GM12878 (cell line): ENCODE measurements around the gene CLEC14A. TPM values are rescaled to one million over a fixed set of nuclear protein-coding genes. Genes with fewer than 3 reads are reported as not detected.

ENCODE experiments used
- ATAC-seq: fragments of 200-7000 bp; cut with Tn5 transposase; 3 replicates; pipeline ENCODE4 v1.9.1; 2020; ENCODE audit warnings: mild to moderate bottlenecking, moderate library complexity
- BruUV-seq: library from RNA; stranded (reverse); fragments of 400-500 nt; replicated peaks from 2 replicates; lab custom pipeline; 2021; lab: Mats Ljungman, UMichigan
- CTCF ChIA-PET: fragments of 300-600 bp; sonication (Branson Sonifier 250); formaldehyde crosslinking; extraction: SDS; loops from one replicate; lab custom pipeline; 2021; ENCODE audit warnings: inconsistent platforms; lab: Yijun Ruan, JAX
- POLR2A ChIA-PET: fragments of 350-600 bp; formaldehyde crosslinking; extraction: SDS; loops from one replicate; lab custom pipeline; 2021; ENCODE audit warnings: inconsistent platforms; lab: Charles Lee
- RAD21 ChIA-PET: fragments of 300-600 bp; sonication (Branson Sonifier 250); formaldehyde crosslinking; loops from one replicate; lab custom pipeline; 2023; ENCODE audit warnings: antibody characterized with exemption; ENCODE audit not compliant: unreplicated experiment; lab: Charles Lee
- SMC1A ChIA-PET: fragments of 300-600 bp; sonication (Branson Sonifier 250); formaldehyde crosslinking; loops from one replicate; lab custom pipeline; 2023; ENCODE audit not compliant: unreplicated experiment, uncharacterized antibody; lab: Charles Lee
- DNase-seq: peaks from one replicate; pipeline ENCODE4 v3.0.0-alpha.2; 2011; ENCODE audit warnings: low read depth, low spot score
- FAIRE-seq: peaks from 3 replicates; lab custom pipeline; 2011; peaks lifted over from hg19 to GRCh38; lab: Jason Lieb, UNC
- H2AFZ ChIP-seq: 2 replicates; pipeline ENCODE4 v1.6.0; 2011; ENCODE audit warnings: low read depth, low read length, control low read depth; ENCODE audit not compliant: control insufficient read depth
- H3K27ac ChIP-seq: 2 replicates; pipeline ENCODE4 v1.5.1; 2011; ENCODE audit warnings: control low read depth; ENCODE audit not compliant: control insufficient read depth, insufficient read depth
- H3K27me3 ChIP-seq, 2 experiments: replicated peaks in 1 of 2; 2 replicates each; pipeline versions ENCODE4 v1.6.0 to v1.6.1; 2011; ENCODE audit warnings: low read length in 1 of 2; ENCODE audit not compliant: control insufficient read depth in 2 of 2, insufficient read depth in 2 of 2
- H3K36me3 ChIP-seq, 2 experiments: 2 replicates each; pipeline ENCODE4 v1.5.1; 2011; ENCODE audit warnings: low read length in 1 of 2; ENCODE audit not compliant: control insufficient read depth in 2 of 2, insufficient read depth in 2 of 2
- H3K4me1 ChIP-seq: 2 replicates; pipeline ENCODE4 v1.6.1; 2011; ENCODE audit warnings: mild to moderate bottlenecking, low read length, moderate library complexity, mixed read lengths; ENCODE audit not compliant: control insufficient read depth, insufficient read depth
- H3K4me2 ChIP-seq: 2 replicates; pipeline ENCODE4 v1.6.0; 2011; ENCODE audit warnings: control low read depth; ENCODE audit not compliant: control insufficient read depth, insufficient read depth
- H3K4me3 ChIP-seq: fragments of 200-600 bp; sonication (generic); 2 replicates; pipeline ENCODE4 v1.5.1; 2016
- H3K79me2 ChIP-seq: 2 replicates; pipeline ENCODE4 v1.6.0; 2011; ENCODE audit warnings: low read length; ENCODE audit not compliant: control insufficient read depth, insufficient read depth
- H3K9ac ChIP-seq: 2 replicates; pipeline ENCODE4 v1.8.0; 2011; ENCODE audit warnings: low read length, control low read depth, mixed read lengths; ENCODE audit not compliant: control insufficient read depth, insufficient read depth
- H3K9me3 ChIP-seq: replicated peaks from 3 replicates; pipeline ENCODE4 v1.5.1; 2011; ENCODE audit warnings: mild to moderate bottlenecking, low read length; ENCODE audit not compliant: control insufficient read depth, insufficient read depth
- H4K20me1 ChIP-seq: 2 replicates; pipeline ENCODE4 v1.6.0; 2011; ENCODE audit not compliant: control insufficient read depth, insufficient read depth
- BHLHE40 ChIP-seq, 2 experiments: fragments of 450-650 bp in 1 of 2; IDR thresholded peaks; 2 replicates each; pipeline ENCODE4 v1.6.1; 2011 to 2017; ENCODE audit warnings: low read depth in 2 of 2, borderline replicate concordance in 1 of 2, improper control_type of control experiment in 1 of 2, low read length in 1 of 2, mild to moderate bottlenecking in 1 of 2
- CBX3 ChIP-seq: fragments of 200-600 bp; sonication (generic); IDR thresholded peaks from 2 replicates; pipeline ENCODE4 v1.6.1; 2016; ENCODE audit warnings: low read depth, borderline replicate concordance
- EGR1 ChIP-seq, 2 experiments: IDR thresholded peaks; 1 replicate in 1 of 2; 2 replicates in 1 of 2; pipeline ENCODE4 v1.6.1; 2011 to 2012; ENCODE audit warnings: low read depth in 2 of 2, low read length in 2 of 2, borderline replicate concordance in 1 of 2, mild to moderate bottlenecking in 1 of 2, moderate library complexity in 1 of 2
- FOXK2 ChIP-seq: fragments of 450-650 bp; IDR thresholded peaks from 2 replicates; pipeline ENCODE4 v1.6.1; 2017; ENCODE audit warnings: mild to moderate bottlenecking, moderate library complexity
- MTA3 ChIP-seq: IDR thresholded peaks from 2 replicates; pipeline ENCODE4 v1.6.1; 2012; ENCODE audit warnings: low read length, inconsistent platforms, borderline replicate concordance
- PML ChIP-seq: IDR thresholded peaks from 2 replicates; pipeline ENCODE4 v1.6.1; 2012; ENCODE audit warnings: low read length, inconsistent platforms
- RAD51 ChIP-seq: fragments of 450-650 bp; IDR thresholded peaks from 2 replicates; pipeline ENCODE4 v1.6.1; 2016; ENCODE audit warnings: moderate library complexity, mild to moderate bottlenecking, inconsistent platforms
- RB1 ChIP-seq: fragments of 450-650 bp; formaldehyde crosslinking; IDR thresholded peaks from 2 replicates; pipeline ENCODE4 v1.6.1; 2017; ENCODE audit warnings: mild to moderate bottlenecking, borderline replicate concordance
- RUNX3 ChIP-seq: IDR thresholded peaks from 2 replicates; pipeline ENCODE4 v1.6.1; 2012; ENCODE audit warnings: low read length, inconsistent platforms
- SIX5 ChIP-seq: IDR thresholded peaks from 2 replicates; pipeline ENCODE4 v1.6.1; 2011; ENCODE audit warnings: mild to moderate bottlenecking, low read depth, low read length, moderate library complexity; ENCODE audit not compliant: severe bottlenecking
- STAT1 ChIP-seq: fragments of 450-650 bp; conservative IDR thresholded peaks from 2 replicates; pipeline ENCODE4 v1.6.1; 2014; ENCODE audit warnings: antibody characterized with exemption, mild to moderate bottlenecking
- SUPT20H ChIP-seq: IDR thresholded peaks from 2 replicates; pipeline ENCODE4 v1.6.1; 2011; ENCODE audit warnings: low read depth, mild to moderate bottlenecking, low read length, moderate library complexity, borderline replicate concordance; ENCODE audit not compliant: control insufficient read depth
- TCF12 ChIP-seq: IDR thresholded peaks from 2 replicates; pipeline ENCODE4 v1.6.1; 2011; ENCODE audit warnings: low read depth, mild to moderate bottlenecking, low read length
- YY1 ChIP-seq: IDR thresholded peaks from 2 replicates; pipeline ENCODE4 v1.6.1; 2011; ENCODE audit warnings: low read depth, mild to moderate bottlenecking, low read length
- ZBED1 ChIP-seq: IDR thresholded peaks from 2 replicates; pipeline ENCODE4 v1.6.1; 2016; ENCODE audit warnings: borderline replicate concordance
- ZNF622 ChIP-seq: fragments of 450-650 bp; IDR thresholded peaks from 2 replicates; pipeline ENCODE4 v1.6.1; 2017; ENCODE audit warnings: mild to moderate bottlenecking, inconsistent platforms
- WGBS: methylation state at CpG from one replicate; pipeline ENCODE4 v1.1.6; 2016; ENCODE audit warnings: low lambda C conversion rate; ENCODE audit not compliant: insufficient replicate concordance, insufficient coverage; ENCODE audit errors: missing lambda C conversion rate; 5-methylcytosine and 5-hydroxymethylcytosine counted together
- in situ Hi-C: fragments of 300-500 bp; cut with MboI; formaldehyde crosslinking; loops from 9 replicates; pipeline ENCODE4 v1.14.3; 2018; ENCODE audit warnings: mixed read lengths
- intact Hi-C: fragments of 100-400 bp; cut with micrococcal nuclease; formaldehyde crosslinking; loops from one replicate; pipeline ENCODE4 v1.14.2; 2022; ENCODE audit not compliant: unreplicated experiment
- polyA plus RNA-seq, 11 experiments: library from polyadenylated mRNA; depleted of rRNA in 4 of 11; unstranded in 6 of 11; stranded (reverse) in 5 of 11; fragments of >200 nt; fragmentation: Nextera tagmentation in 4 of 11; fragmentation: Illumina TruSeq in 1 of 11; extraction: Ambion mirVana in 4 of 11; extraction: Trizol in 1 of 11; gene quantifications; 1 replicate in 1 of 11; 2 replicates in 10 of 11; pipeline versions ENCODE4 v1.2.1 to v1.2.3, GENCODE V29; 2011 to 2016; ENCODE audit warnings: inconsistent platforms in 2 of 11, missing spikeins in 2 of 11, low read depth in 1 of 11
- total RNA-seq, 4 experiments: library from RNA; depleted of rRNA in 3 of 4; stranded (reverse); fragments of >200 nt in 3 of 4; fragmentation: Illumina TruSeq in 1 of 4; extraction: Trizol in 1 of 4; gene quantifications; 2 replicates each; pipeline versions ENCODE4 v1.2.1 to v1.2.3, GENCODE V29; 2013 to 2021
- TF ChIP-seq, protein P1 (sequence below): IDR thresholded peaks from 2 replicates; pipeline ENCODE4 v1.6.1; 2011; ENCODE audit warnings: mild to moderate bottlenecking, low read depth, low read length, moderate library complexity; ENCODE audit not compliant: insufficient replicate concordance
- TF ChIP-seq, protein P2 (sequence below): fragments of 450-650 bp; IDR thresholded peaks from 2 replicates; pipeline ENCODE4 v1.6.1; 2017; ENCODE audit warnings: mild to moderate bottlenecking, moderate library complexity

Gene CLEC14A
- total and polyA plus RNA-seq, 10 of the 15 experiments (the other 5 are each of a cell fraction or from before 2014, with no cell fraction given), result not detected

DNA sequence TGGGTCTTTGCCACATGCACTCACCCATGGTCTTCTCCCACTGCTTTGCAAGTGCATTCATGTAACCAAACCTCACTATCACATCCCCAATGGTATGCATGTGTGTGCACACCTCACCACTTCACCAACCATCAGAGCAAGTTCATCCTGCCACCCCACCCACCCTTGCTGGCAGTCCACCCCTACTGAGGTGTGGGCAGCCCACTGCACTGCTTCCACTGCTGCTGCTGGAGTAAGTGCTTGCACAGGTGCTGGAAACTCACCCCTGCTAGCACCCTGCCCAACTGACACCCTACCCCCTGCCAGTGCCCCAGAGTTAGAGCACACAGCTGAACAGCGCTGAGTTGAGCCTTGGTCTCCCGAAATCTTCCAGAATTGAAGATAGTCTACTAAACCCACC, 46.1 kb upstream of the CLEC14A start:
- DNase-seq (no peak), ATAC-seq (no peak), FAIRE-seq (no peak)
- 30% methylated on average over 2 of the region's 2 CpGs for WGBS
- Histone ChIP-seq H4K20me1 (no peaks in the 10 kb centered on the region), H3K27ac (no peak overlapping the region), H3K4me3 (no peak overlapping the region), H3K36me3 (no peaks in the 10 kb centered on the region), H3K79me2 (no peaks in the 10 kb centered on the region), H3K4me2 (no peak overlapping the region), H3K4me1 (no peaks in the 10 kb centered on the region), H3K9ac (no peak overlapping the region), H3K27me3 (no peaks in the 10 kb centered on the region), H3K9me3 (no peaks in the 10 kb centered on the region), H2AFZ (no peak overlapping the region)
- no TSS peak for BruUV-seq
- RAD21 ChIA-PET, result no interaction called here
- in situ Hi-C loops (no loop called here), intact Hi-C loops (no loop called here)
- CTCF ChIA-PET, result no interaction called here
- POLR2A ChIA-PET, result no interaction called here
- SMC1A ChIA-PET, result no interaction called here
- TF ChIP-seq TCF12 (no peak), EGR1 (IDR thresholded peaks at IDR 0.05; ENCODE audit: borderline replicate concordance in 1 of 2, low read depth in 2 of 2, low read length in 2 of 2) (no peak), RUNX3 (no peak), CBX3 (no peak), STAT1 (no peak), SIX5 (no peak), FOXK2 (no peak), BHLHE40 (IDR thresholded peaks at IDR 0.05; ENCODE audit: borderline replicate concordance in 1 of 2, low read depth in 2 of 2, low read length in 1 of 2) (no peak), MTA3 (no peak), RAD51 (no peak), ZBED1 (no peak), RB1 (no peak), YY1 (no peak), SUPT20H (no peak), ZNF622 (no peak), PML (no peak)
- TF ChIP-seq, protein P1, sequence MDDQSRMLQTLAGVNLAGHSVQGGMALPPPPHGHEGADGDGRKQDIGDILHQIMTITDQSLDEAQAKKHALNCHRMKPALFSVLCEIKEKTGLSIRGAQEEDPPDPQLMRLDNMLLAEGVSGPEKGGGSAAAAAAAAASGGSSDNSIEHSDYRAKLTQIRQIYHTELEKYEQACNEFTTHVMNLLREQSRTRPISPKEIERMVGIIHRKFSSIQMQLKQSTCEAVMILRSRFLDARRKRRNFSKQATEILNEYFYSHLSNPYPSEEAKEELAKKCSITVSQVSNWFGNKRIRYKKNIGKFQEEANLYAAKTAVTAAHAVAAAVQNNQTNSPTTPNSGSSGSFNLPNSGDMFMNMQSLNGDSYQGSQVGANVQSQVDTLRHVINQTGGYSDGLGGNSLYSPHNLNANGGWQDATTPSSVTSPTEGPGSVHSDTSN, result no peak
- TF ChIP-seq, protein P2, sequence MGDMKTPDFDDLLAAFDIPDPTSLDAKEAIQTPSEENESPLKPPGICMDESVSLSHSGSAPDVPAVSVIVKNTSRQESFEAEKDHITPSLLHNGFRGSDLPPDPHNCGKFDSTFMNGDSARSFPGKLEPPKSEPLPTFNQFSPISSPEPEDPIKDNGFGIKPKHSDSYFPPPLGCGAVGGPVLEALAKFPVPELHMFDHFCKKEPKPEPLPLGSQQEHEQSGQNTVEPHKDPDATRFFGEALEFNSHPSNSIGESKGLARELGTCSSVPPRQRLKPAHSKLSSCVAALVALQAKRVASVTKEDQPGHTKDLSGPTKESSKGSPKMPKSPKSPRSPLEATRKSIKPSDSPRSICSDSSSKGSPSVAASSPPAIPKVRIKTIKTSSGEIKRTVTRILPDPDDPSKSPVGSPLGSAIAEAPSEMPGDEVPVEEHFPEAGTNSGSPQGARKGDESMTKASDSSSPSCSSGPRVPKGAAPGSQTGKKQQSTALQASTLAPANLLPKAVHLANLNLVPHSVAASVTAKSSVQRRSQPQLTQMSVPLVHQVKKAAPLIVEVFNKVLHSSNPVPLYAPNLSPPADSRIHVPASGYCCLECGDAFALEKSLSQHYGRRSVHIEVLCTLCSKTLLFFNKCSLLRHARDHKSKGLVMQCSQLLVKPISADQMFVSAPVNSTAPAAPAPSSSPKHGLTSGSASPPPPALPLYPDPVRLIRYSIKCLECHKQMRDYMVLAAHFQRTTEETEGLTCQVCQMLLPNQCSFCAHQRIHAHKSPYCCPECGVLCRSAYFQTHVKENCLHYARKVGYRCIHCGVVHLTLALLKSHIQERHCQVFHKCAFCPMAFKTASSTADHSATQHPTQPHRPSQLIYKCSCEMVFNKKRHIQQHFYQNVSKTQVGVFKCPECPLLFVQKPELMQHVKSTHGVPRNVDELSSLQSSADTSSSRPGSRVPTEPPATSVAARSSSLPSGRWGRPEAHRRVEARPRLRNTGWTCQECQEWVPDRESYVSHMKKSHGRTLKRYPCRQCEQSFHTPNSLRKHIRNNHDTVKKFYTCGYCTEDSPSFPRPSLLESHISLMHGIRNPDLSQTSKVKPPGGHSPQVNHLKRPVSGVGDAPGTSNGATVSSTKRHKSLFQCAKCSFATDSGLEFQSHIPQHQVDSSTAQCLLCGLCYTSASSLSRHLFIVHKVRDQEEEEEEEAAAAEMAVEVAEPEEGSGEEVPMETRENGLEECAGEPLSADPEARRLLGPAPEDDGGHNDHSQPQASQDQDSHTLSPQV, result no peak
